Activated T-cell treated with anti-CD3 and anti-CD28 coated beads for 24 hours (primary cell): ENCODE results near the gene ZSCAN21.
A peak's percentile ranks its signal among the peaks of the same experiment; 100 is the strongest.

Experiments
- DNase-seq: peaks from one replicate; pipeline ENCODE4 v3.0.0-alpha.2; 2020; ENCODE audit warnings: low read depth

ZSCAN21 gene

DNA sequence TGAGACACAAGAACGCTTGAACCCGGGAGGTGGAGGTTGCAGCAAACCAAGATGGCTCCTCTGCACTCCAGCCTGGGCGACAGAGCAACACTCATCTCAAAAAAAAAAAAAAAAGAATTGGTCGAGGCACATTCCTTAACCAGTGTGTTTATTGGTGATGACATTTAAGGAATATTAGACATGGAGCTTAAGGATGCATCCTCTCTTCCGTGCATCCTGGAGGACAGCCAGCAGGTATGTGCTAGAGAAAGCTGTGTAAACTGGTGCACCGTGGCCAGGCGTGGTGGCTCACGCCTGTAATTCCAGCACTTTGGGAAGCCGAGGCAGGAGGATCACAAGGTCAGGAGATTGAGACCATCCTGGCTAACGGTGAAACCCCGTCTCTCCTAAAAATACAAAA, 22.4 kb upstream of the ZSCAN21 start:
- no peak for DNase-seq

DNA sequence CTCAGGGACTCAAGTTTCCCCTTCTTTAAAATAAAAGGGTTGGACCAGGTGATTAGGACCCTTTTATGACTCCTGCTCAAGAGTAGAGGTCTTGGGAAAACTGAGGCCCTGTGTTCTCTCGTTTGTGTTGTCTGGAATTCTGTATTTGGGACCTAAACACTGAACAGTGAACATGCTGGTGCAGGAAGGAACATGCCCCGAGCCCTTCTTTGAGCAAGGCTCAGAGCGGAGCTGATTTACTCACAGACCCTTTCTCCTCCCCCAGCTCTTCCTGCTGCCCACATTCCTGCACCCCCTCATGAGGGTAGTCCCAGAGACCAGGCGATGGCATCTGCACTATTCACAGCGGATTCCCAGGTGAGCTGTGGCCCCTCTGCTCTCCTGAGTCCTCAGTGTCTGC, 20.0 kb upstream of the ZSCAN21 start:
- no peak for DNase-seq

- no peak for DNase-seq
These were observed 16.0 kb upstream of the ZSCAN21 start for GRCh38 chr7:100033526-100033925.

DNA sequence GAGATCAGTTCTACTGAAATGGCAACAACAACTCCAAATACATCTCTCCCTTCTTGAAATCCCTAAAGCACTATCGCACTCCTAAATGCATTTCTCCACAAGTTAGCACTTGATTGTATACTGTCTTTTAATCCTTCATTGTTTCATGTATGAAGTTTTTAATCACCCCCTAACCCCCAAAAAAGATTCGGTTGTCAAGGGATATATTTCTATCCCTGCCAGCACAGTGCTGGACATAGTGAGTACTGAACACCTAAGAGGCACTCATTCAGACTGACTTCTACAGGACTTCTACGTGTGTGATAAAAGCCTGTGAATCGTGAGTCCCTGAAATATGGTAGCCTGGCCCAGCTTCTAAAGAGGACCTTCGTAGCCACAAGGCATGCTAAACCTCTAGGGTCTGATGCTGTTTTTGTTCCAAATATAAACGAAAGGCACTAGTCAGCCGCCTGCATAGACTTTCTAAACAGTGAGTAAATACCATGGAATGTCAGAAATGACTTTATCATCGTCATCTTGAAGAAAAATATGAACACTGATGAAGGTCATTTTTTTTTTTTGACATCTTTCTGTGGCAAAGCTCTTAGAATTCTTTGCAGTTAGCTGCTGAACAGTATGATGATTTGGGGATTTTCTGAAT, 14.6 kb upstream of the ZSCAN21 start:
- no peak for DNase-seq

DNA sequence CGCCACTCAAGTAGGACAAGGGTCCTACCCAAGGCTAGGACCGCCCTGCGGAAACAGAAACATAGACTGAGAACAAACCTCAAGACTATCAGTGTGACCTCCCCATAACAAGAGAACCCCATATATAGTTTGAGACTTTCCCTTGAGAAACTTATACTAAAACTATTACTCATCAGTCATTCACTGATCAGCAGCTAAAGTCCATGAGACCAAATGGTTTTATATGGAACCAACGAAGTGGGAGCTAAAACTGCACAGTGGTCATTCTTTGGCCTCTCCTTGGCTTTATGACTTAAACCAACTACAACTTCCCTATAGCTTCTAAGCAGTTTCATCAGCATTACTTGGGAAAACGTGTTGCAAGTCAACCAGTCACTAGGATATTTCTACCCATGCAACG, 13.7 kb upstream of the ZSCAN21 start:
- DNase-seq = no peak

GRCh38 chr7:100038326-100038725, 11.2 kb upstream of the ZSCAN21 start:
- DNase-seq = no peak

GRCh38 chr7:100040575-100040974, 9.0 kb upstream of the ZSCAN21 start:
- DNase-seq = no peak

DNA sequence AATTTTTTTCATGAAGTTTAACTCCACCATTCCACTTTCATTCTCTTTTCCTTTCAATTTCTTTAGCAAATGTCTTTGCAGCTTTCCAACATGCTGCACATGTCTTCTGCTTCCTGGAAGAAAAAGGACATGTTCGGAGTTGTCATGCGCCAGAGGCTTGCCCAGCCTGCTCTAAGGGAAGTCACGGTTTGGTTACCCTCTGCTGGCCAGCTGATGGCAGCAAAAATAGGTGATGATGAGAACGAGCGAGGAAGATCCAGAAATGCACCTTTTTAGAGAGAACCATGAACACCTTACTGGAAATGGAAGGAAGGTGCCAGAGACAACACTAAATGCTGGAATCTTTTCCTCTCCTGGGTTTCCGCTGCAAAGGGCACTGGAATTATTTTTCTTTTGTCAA, 4.9 kb upstream of the ZSCAN21 start:
- DNase-seq = no peak

DNA sequence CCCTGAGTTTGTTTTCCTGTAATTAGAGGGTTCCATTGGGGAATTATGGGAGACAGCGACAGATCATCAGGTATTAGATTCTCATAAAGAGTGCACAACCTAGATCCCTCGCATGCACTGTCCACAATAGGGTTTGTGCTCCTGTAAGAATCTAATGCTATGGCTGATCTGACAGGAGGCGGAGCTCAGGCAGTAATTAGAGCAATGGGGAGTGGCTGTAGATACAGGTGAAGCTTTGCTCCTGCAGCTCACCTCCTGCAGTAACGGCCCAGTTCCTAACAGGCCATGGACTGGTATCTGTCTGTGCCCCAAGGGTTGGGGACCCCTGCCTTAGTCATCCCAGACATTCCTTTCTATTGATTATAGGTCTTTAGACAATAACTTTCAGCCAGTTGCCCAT, 894 bp upstream of the ZSCAN21 start:
- no peak for DNase-seq

- no peak for DNase-seq
These were observed 2.0 kb downstream of the ZSCAN21 start for GRCh38 chr7:100051611-100052010.

GRCh38 chr7:100053215-100053614, 3.6 kb downstream of the ZSCAN21 start:
- DNase-seq = peak; percentile 10

DNA sequence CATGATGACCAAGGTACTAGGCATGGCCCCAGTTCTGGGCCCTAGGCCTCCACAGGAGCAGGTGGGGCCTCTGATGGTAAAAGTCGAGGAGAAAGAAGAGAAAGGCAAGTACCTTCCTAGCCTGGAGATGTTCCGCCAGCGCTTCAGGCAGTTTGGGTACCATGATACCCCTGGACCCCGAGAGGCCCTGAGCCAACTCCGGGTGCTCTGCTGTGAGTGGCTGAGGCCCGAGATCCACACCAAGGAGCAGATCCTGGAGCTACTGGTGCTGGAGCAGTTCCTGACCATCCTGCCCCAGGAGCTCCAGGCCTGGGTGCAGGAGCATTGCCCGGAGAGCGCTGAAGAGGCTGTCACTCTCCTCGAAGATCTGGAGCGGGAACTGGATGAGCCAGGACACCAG, 7.4 kb downstream of the ZSCAN21 start:
- DNase-seq = no peak

DNA sequence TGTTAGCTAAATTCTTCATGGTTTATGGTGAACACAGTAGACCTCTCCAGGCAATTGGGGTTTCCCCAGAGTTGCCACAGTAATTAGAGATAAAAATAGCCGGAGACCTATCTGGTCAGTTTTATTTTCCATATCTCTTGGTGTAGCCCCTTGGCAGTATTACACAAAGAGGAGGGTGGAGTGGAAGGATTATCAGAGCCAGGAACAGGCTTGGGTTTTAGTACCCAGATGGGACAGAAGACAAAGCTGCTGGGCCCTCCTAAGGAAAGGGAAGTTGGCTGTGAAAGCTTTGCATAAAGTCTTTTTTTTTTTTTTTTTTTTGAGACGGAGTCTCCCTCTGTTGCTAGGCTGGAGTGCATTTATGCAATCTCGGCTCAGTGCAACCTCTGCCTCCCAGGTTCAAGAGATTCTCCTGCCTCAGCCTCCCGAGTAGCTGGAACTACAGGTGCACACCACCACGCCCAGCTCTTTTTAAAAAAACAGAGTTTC, 9.7 kb downstream of the ZSCAN21 start:
- DNase-seq = no peak

DNA sequence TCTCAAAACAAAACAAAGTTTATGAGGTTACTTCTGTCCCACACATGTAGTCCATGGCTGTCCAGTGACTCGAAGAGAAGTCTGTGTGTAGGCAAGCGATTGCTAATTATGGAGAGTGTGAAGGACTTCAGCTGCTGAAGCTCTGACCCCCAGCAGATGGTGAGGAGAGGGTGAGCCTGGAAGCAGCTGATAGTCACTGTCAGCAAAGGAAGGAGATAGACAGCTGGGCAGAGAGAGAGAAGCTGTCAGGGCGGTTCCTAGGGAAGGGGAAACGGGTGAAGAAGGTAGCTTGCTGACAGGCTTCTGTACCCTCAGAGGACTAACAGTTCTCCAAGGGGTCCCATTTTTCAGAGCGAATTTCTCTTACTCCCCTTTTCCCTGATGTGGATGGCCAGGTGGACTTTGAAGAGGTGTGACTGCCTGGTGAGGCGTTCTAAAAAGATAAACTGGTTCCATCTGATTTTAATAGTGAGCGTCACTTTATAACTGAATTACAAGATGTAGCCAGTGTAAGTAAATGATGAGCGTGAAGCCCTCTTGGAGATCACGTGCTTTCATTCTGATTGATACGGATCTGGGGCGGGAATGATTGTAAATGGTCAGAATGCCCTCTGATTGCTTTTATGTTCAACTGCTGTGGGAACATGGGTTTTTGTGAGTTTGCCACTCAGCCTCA, 12.1 kb downstream of the ZSCAN21 start:
- DNase-seq = no peak

DNA sequence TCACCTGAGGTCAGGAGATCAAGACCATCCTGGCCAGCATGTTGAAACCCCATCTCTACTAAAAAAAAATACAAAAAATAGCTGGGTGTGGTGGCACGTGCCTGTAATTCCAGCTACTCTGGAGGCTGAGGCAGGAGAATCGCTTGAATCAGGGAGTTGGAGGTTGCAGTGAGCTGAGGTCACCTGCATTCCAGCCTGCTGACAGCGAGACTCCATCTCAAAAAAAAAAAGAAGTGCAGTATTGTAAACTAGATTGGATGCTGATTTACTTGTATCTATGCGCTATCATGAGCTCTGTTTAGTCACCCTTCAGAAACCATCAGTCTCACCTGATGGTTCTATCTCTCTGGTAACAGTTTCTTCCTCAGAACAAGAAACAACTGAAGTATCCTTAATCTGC, 13.8 kb downstream of the ZSCAN21 start:
- no peak for DNase-seq

GRCh38 chr7:100064162-100064561, 14.6 kb downstream of the ZSCAN21 start:
- no peak for DNase-seq

DNA sequence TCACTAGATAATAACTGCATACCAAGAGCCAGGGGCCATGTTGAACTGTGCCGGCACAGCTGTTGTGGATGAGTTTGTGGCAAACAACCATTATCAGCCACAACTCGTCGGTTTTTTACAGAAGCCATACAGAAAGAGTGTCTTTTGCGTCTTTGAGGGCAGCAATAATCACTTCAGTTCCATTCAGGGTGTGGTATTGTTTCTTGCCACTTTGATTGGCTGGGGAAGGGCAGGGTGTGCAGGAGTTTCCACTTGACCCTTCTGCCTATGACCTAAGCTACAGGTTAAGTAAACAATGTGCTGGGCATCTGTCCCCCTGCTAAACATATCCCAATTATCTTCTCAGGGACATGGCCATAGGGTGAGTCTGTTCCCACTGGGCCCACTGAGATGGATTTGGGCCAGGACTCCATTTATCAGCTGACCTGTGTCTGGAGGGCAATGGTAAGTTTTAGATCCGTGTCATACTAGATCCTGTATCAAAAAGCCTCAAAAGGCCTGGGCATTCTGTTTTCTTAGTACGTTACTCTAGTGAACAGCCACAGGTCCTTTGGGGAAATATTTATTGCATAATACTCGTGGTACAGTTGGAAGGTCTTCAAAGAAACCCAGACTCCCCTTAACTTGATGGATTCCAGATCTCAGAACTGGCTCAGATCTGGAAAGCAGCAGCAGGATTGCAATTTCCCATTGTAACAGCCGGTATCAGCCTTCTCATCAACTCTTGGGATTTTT, 16.0 kb downstream of the ZSCAN21 start:
- DNase-seq = no peak

DNA sequence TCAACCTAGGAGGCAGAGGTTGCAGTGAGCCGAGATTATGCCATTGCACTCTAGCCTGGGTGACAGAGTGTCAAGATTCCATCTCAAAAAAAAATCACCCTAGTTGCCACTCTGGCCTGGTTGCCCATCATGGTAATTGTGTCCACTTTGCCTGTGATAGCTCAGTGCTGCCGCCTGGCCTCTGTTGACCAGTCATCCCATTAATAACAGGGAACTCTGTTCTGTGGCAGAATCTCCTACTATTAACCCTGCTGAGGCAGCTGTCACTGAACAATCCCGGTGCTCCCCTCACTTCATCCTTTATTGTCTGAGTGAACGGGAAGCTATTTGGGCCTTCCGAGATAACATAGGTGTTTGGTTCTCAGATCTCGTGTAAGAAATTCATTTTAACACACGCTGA, 17.4 kb downstream of the ZSCAN21 start:
- DNase-seq = no peak

DNA sequence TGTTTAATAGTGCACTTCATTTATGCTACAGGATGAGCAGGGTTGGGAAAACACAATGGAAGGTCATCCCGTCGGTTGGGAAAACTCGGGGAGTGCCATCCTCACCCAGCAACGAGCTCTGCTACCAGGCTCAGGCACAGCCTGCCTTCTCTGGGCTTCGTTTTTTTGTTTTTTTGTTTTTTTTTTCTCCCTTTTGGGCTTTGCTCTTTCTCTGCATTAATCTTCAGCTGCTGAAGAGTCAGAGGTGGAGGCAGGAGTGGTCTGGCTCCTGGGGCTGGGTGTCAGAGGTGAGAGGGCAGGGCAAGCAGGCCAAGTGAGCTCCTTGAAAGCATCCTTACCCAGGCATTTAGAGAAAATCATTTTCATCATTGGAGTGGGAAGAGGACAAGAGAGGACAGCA, 20.4 kb downstream of the ZSCAN21 start:
- no peak for DNase-seq

GRCh38 chr7:100071018-100071723, 21.6 kb downstream of the ZSCAN21 start:
- DNase-seq = no peak

GRCh38 chr7:100072462-100072861, 22.9 kb downstream of the ZSCAN21 start:
- no peak for DNase-seq

- DNase-seq = no peak
These were observed 25.3 kb downstream of the ZSCAN21 start for GRCh38 chr7:100074841-100075240.

- DNase-seq = no peak
These were observed 25.8 kb downstream of the ZSCAN21 start for GRCh38 chr7:100075418-100075817.
